ENCODE measurements around the gene PFDN1. TPM values are rescaled to one million over a fixed set of nuclear protein-coding genes. Genes with fewer than 3 reads are reported as not detected.
A peak's percentile ranks its signal among the peaks of the same experiment; 100 is the strongest.

Gene PFDN1
- total RNA-seq, 1 experiment from 2014 or later, result 94.1 TPM

GRCh38 chr5:140293091-140293848 is 9.6 kb downstream of the PFDN1 start:
- CTCF ChIA-PET, result interaction anchor here (0.7 kb wide), 1 partner anchor 49 kb away, joined by 3 read pairs; no protein-coding TSS in a partner anchor
- H3K27ac ChIP-seq (ENCODE audit: low read depth, low read length, poor library complexity, severe bottlenecking), result peak overlapping the region; percentile 38
- no peaks in the 10 kb centered on the region for H3K27me3 ChIP-seq (replicated peaks; ENCODE audit: insufficient read depth, low read depth, low read length, poor library complexity)
- no peaks in the 10 kb centered on the region for H3K36me3 ChIP-seq (ENCODE audit: insufficient read depth, low read length, poor library complexity, severe bottlenecking)
- TF ChIP-seq EZH2 (IDR thresholded peaks at IDR 0.05; ENCODE audit: borderline replicate concordance, low read depth, low read length, poor library complexity, severe bottlenecking) (no peak), CTCF (conservative IDR thresholded peaks at IDR 0.05; ENCODE audit: low read depth, low read length) (no peak)
- POLR2A ChIA-PET (ENCODE audit: low non-redundant PET), result no interaction called here
- no peak for DNase-seq (ENCODE audit: low spot score)
- H3K4me3 ChIP-seq (ENCODE audit: low read depth, low read length, poor library complexity, severe bottlenecking), result no peak overlapping the region
- BruUV-seq (replicated peaks), result no TSS peak
- intact Hi-C loops (cut with micrococcal nuclease; ENCODE audit: unreplicated experiment), result loop anchor here (5.0 kb wide), 1 partner anchor 54 kb away; the partner anchor contains the start of gene HBEGF
- H3K9me3 ChIP-seq (ENCODE audit: low read depth, low read length, poor library complexity, severe bottlenecking), result no peaks in the 10 kb centered on the region
- H3K4me1 ChIP-seq (ENCODE audit: insufficient read depth, low read length, poor library complexity, severe bottlenecking), result peaks cover 59% of the 10 kb centered on the region

- ChIA-PET POLR2A (ENCODE audit: low non-redundant PET) (no interaction called here), CTCF (interaction anchor here (0.6 kb wide), 1 partner anchor 64 kb away, joined by 3 read pairs; no protein-coding TSS in a partner anchor)
- Histone ChIP-seq H3K4me3 (ENCODE audit: low read depth, low read length, poor library complexity, severe bottlenecking) (no peak overlapping the region), H3K9me3 (ENCODE audit: low read depth, low read length, poor library complexity, severe bottlenecking) (no peaks in the 10 kb centered on the region), H3K27me3 (replicated peaks; ENCODE audit: insufficient read depth, low read depth, low read length, poor library complexity) (no peaks in the 10 kb centered on the region), H3K36me3 (ENCODE audit: insufficient read depth, low read length, poor library complexity, severe bottlenecking) (no peaks in the 10 kb centered on the region), H3K27ac (ENCODE audit: low read depth, low read length, poor library complexity, severe bottlenecking) (peak overlapping the region; percentile 38), H3K4me1 (ENCODE audit: insufficient read depth, low read length, poor library complexity, severe bottlenecking) (peaks cover 51% of the 10 kb centered on the region)
- DNase-seq (ENCODE audit: low spot score), result no peak
- no peak for TF ChIP-seq CTCF (conservative IDR thresholded peaks at IDR 0.05; ENCODE audit: low read depth, low read length)
- TF ChIP-seq EZH2 (IDR thresholded peaks at IDR 0.05; ENCODE audit: borderline replicate concordance, low read depth, low read length, poor library complexity, severe bottlenecking), result no peak
- intact Hi-C loops (cut with micrococcal nuclease; ENCODE audit: unreplicated experiment), result loop anchor here (5.0 kb wide), 1 partner anchor 55 kb away; the partner anchor contains the start of gene HBEGF
- no TSS peak for BruUV-seq (replicated peaks)
Measured at GRCh38 chr5:140292212-140293036, 10.5 kb downstream of the PFDN1 start.

GRCh38 chr5:140287801-140288521 is 14.9 kb downstream of the PFDN1 start:
- no peaks in the 10 kb centered on the region for H3K27me3 ChIP-seq (replicated peaks; ENCODE audit: insufficient read depth, low read depth, low read length, poor library complexity)
- H3K4me3 ChIP-seq (ENCODE audit: low read depth, low read length, poor library complexity, severe bottlenecking), result no peak overlapping the region
- H3K4me1 ChIP-seq (ENCODE audit: insufficient read depth, low read length, poor library complexity, severe bottlenecking), result peaks cover 20% of the 10 kb centered on the region
- TF ChIP-seq EZH2 (IDR thresholded peaks at IDR 0.05; ENCODE audit: borderline replicate concordance, low read depth, low read length, poor library complexity, severe bottlenecking) (no peak), CTCF (conservative IDR thresholded peaks at IDR 0.05; ENCODE audit: low read depth, low read length) (no peak)
- no peak for DNase-seq (ENCODE audit: low spot score)
- no peaks in the 10 kb centered on the region for H3K36me3 ChIP-seq (ENCODE audit: insufficient read depth, low read length, poor library complexity, severe bottlenecking)
- no peaks in the 10 kb centered on the region for H3K9me3 ChIP-seq (ENCODE audit: low read depth, low read length, poor library complexity, severe bottlenecking)
- H3K27ac ChIP-seq (ENCODE audit: low read depth, low read length, poor library complexity, severe bottlenecking), result peak overlapping the region; percentile 11
- intact Hi-C loops (cut with micrococcal nuclease; ENCODE audit: unreplicated experiment), result no loop called here
- BruUV-seq (replicated peaks), result no TSS peak
- ChIA-PET CTCF (no interaction called here), POLR2A (ENCODE audit: low non-redundant PET) (no interaction called here)

All from A673 (cell line).